Astrocyte of the spinal cord (primary cell): Measurements from ENCODE around the gene C16orf74.
A peak's percentile ranks its signal among the peaks of the same experiment; 100 is the strongest.

Source experiments
- DNase-seq: peaks from one replicate; pipeline ENCODE4 v3.0.0; 2011; ENCODE audit warnings: low read depth, low spot score
- H3K4me3 ChIP-seq: 2 replicates; pipeline ENCODE4 v1.5.1; 2011; ENCODE audit warnings: low read depth, mild to moderate bottlenecking, low read length, moderate library complexity
- CTCF ChIP-seq: IDR thresholded peaks from 2 replicates; pipeline ENCODE4 v1.5.1; 2012; ENCODE audit warnings: low read depth, mild to moderate bottlenecking, low read length, inconsistent platforms
- in situ Hi-C: cut with HindIII; loops from 2 replicates; pipeline ENCODE4 v1.10.0; 2017; ENCODE audit warnings: low sequenced_read_pairs

C16orf74 gene

GRCh38 chr16:85759631-85760419 is 8.9 kb upstream of the C16orf74 start:
- peak; percentile 41 for TF ChIP-seq CTCF
- H3K4me3 ChIP-seq = no peak overlapping the region
- DNase-seq = no peak
- in situ Hi-C loops = no loop called here

GRCh38 chr16:85759136-85759535 is 8.2 kb upstream of the C16orf74 start:
- in situ Hi-C loops = no loop called here
- H3K4me3 ChIP-seq = no peak overlapping the region
- TF ChIP-seq CTCF = no peak
- DNase-seq = no peak

GRCh38 chr16:85757341-85757822 is 6.5 kb upstream of the C16orf74 start:
- TF ChIP-seq CTCF = no peak
- peak; percentile 89 for DNase-seq
- in situ Hi-C loops = no loop called here
- H3K4me3 ChIP-seq = no peak overlapping the region

GRCh38 chr16:85755929-85756768 is 5.3 kb upstream of the C16orf74 start:
- no peak overlapping the region for H3K4me3 ChIP-seq
- peak; percentile 59 for DNase-seq
- TF ChIP-seq CTCF = no peak
- in situ Hi-C loops = no loop called here

- no peak for DNase-seq
- H3K4me3 ChIP-seq = no peak overlapping the region
- no peak for TF ChIP-seq CTCF
- in situ Hi-C loops = no loop called here
Measured at GRCh38 chr16:85754413-85754812, 3.5 kb upstream of the C16orf74 start.

- in situ Hi-C loops = no loop called here
- no peak overlapping the region for H3K4me3 ChIP-seq
Measured at GRCh38 chr16:85753976-85754375, 3.1 kb upstream of the C16orf74 start.

More at GRCh38 chr16:85753976-85754375, 3.1 kb upstream of the C16orf74 start:
- no peak for TF ChIP-seq CTCF
- no peak for DNase-seq
